HFFc6 (cell line): ENCODE measurements around the gene ZKSCAN8. TPM values are rescaled to one million over a fixed set of nuclear protein-coding genes. Genes with fewer than 3 reads are reported as not detected.
"Not testable (repeated sequence)": the region's sequence is repeated elsewhere in the genome, so short reads cannot be mapped to it uniquely, and the experiment has no call there.

ENCODE experiments used
- DNase-seq: peaks from one replicate; pipeline ENCODE4 v3.0.0-alpha.2; 2018
- H3K27ac Mint-ChIP-seq: 2 replicates; pipeline ENCODE4 v1.8.0; 2020; ENCODE audit warnings: mild to moderate bottlenecking, mixed read lengths
- H3K27me3 Mint-ChIP-seq: 2 replicates; pipeline ENCODE4 v1.8.0; 2021; ENCODE audit warnings: mild to moderate bottlenecking, moderate library complexity, mixed read lengths; ENCODE audit not compliant: insufficient read depth
- H3K36me3 Mint-ChIP-seq: 2 replicates; pipeline ENCODE4 v1.8.0; 2021; ENCODE audit warnings: low read depth, mixed read lengths
- H3K4me1 Mint-ChIP-seq: 2 replicates; pipeline ENCODE4 v1.8.0; 2020; ENCODE audit warnings: low read depth, mixed read lengths
- H3K4me3 Mint-ChIP-seq: 2 replicates; pipeline ENCODE4 v1.8.0; 2020; ENCODE audit warnings: mild to moderate bottlenecking, moderate library complexity, mixed read lengths
- H3K9me3 Mint-ChIP-seq: 2 replicates; pipeline ENCODE4 v1.8.0; 2020; ENCODE audit warnings: mild to moderate bottlenecking, mixed read lengths
- total RNA-seq, 6 experiments: library from RNA; stranded (reverse); fragmentation: NEBNext Ultra II Directional; extraction: Animal tissue kit (Norgen Biotek cat#: 25700); gene quantifications; 2 replicates in 1 of 6; 3 replicates in 5 of 6; pipeline ENCODE4 v1.2.3, GENCODE V29; 2021
- TF ChIP-seq, protein P1 (sequence below): fragments of 200-600 bp; sonication (generic); IDR thresholded peaks from 2 replicates; pipeline ENCODE4 v1.5.0; 2021; ENCODE audit warnings: antibody characterized with exemption, mild to moderate bottlenecking

The ZKSCAN8 gene
- total RNA-seq, 6 experiments from 2014 or later, result 13.2 to 15.3 (median 14.0) TPM

DNA sequence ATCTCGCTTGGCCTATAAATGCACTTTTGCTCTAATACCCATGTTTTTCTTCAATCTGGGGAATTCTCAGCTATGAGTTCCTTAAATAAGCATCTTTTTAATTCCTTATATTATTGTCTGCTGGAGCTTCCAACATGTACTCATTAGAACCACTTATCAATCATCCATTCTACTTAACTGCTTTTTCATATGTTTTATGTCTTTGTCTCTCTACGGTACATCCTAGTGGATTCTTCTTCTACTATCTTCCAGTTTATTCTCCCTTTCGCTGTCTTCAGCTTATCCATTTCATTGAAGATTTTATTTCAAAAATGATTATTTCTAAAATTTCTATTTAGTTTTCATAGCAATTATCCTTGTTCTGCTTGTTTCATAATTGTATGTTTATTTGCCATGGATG lies 29.7 kb upstream of the ZKSCAN8 start:
- TF ChIP-seq, protein P1, sequence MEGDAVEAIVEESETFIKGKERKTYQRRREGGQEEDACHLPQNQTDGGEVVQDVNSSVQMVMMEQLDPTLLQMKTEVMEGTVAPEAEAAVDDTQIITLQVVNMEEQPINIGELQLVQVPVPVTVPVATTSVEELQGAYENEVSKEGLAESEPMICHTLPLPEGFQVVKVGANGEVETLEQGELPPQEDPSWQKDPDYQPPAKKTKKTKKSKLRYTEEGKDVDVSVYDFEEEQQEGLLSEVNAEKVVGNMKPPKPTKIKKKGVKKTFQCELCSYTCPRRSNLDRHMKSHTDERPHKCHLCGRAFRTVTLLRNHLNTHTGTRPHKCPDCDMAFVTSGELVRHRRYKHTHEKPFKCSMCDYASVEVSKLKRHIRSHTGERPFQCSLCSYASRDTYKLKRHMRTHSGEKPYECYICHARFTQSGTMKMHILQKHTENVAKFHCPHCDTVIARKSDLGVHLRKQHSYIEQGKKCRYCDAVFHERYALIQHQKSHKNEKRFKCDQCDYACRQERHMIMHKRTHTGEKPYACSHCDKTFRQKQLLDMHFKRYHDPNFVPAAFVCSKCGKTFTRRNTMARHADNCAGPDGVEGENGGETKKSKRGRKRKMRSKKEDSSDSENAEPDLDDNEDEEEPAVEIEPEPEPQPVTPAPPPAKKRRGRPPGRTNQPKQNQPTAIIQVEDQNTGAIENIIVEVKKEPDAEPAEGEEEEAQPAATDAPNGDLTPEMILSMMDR, result no peak
- Mint-ChIP-seq H3K27me3 (no peaks in the 10 kb centered on the region; the same call in 1 of the 2 replicates), H3K27ac (no peak overlapping the region), H3K9me3 (no peaks in the 10 kb centered on the region), H3K4me1 (no peaks in the 10 kb centered on the region; the same call in 1 of the 2 replicates), H3K4me3 (no peak overlapping the region), H3K36me3 (peaks cover 22% of the 10 kb centered on the region)
- no peak for DNase-seq

GRCh38 chr6:28115799-28116198 lies 25.9 kb upstream of the ZKSCAN8 start:
- Mint-ChIP-seq H3K9me3 (no peaks in the 10 kb centered on the region), H3K4me3 (no peak overlapping the region), H3K27ac (no peak overlapping the region), H3K27me3 (no peaks in the 10 kb centered on the region; the same call in 1 of the 2 replicates), H3K4me1 (peaks cover 9% of the 10 kb centered on the region; the same call in 1 of the 2 replicates), H3K36me3 (peaks cover 38% of the 10 kb centered on the region)
- TF ChIP-seq, protein P1, result no peak
- no peak for DNase-seq

GRCh38 chr6:28117386-28118050 lies 24.2 kb upstream of the ZKSCAN8 start:
- Mint-ChIP-seq H3K27me3 (no peaks in the 10 kb centered on the region; the same call in 1 of the 2 replicates), H3K9me3 (no peaks in the 10 kb centered on the region), H3K27ac (no peak overlapping the region; the same call in 1 of the 2 replicates), H3K4me3 (no peak overlapping the region), H3K36me3 (peaks cover 44% of the 10 kb centered on the region), H3K4me1 (peaks cover 9% of the 10 kb centered on the region; the same call in 1 of the 2 replicates)
- no peak for DNase-seq
- TF ChIP-seq, protein P1, result peak; percentile 26; the same call in 1 of the 2 replicates

GRCh38 chr6:28118217-28118616 lies 23.5 kb upstream of the ZKSCAN8 start:
- Mint-ChIP-seq H3K36me3 (peaks cover 45% of the 10 kb centered on the region), H3K9me3 (no peaks in the 10 kb centered on the region), H3K4me3 (no peak overlapping the region), H3K27ac (no peak overlapping the region; the same call in 1 of the 2 replicates), H3K27me3 (no peaks in the 10 kb centered on the region; the same call in 1 of the 2 replicates), H3K4me1 (peaks cover 11% of the 10 kb centered on the region; the same call in 1 of the 2 replicates)
- TF ChIP-seq, protein P1, result no peak
- DNase-seq, result no peak

DNA sequence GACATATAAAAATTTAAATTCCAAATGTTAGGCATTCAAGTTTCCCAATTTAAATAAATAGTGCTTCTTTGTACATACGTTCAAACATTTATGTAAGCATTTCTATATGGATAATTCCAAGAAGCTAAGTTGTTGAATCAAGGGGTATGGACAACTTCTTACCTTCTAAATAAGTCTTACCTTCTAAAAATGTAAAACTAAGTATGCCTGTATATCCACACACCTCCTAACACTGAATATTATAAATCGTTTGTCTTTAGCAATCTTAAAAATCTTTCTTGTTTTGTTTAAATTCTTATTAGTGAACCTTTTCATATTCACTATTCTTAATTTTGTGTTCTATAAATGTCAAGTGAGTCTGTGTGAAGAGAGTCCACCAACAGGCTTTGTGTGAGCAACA lies 19.8 kb upstream of the ZKSCAN8 start:
- no peak overlapping the region for H3K4me3 Mint-ChIP-seq

DNA sequence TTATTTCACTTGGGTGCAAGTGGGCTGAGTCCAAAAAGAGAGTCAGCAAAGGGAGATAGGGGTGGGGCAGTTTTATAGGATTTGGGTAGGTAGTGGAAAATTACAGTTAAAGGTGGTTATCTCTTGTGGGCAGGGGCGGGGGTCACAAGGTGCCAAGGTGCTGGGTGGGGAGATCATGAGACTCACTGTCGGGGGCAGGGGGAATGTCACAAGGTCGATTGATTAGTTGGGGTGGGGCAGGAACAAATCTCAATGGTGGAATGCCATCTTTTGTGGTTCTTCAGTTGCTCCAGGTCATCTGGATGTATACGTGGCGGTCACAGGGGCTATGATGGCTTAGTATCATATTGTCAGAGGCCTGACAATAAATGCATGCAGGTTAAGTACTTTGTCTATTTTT lies 19.4 kb upstream of the ZKSCAN8 start:
- H3K27me3 Mint-ChIP-seq, H3K9me3 Mint-ChIP-seq, DNase-seq, H3K4me3 Mint-ChIP-seq, H3K27ac Mint-ChIP-seq: not testable (repeated sequence)
- peaks cover 47% of the 10 kb centered on the region for H3K4me1 Mint-ChIP-seq
- peaks cover 20% of the 10 kb centered on the region; the same call in 1 of the 2 replicates for H3K36me3 Mint-ChIP-seq

More for the DNA sequence above, 19.8 kb upstream of the ZKSCAN8 start:
- H3K4me1 Mint-ChIP-seq, result peaks cover 43% of the 10 kb centered on the region
- no peaks in the 10 kb centered on the region for H3K9me3 Mint-ChIP-seq
- TF ChIP-seq, protein P1, result no peak
- H3K27ac Mint-ChIP-seq, result no peak overlapping the region; the same call in 1 of the 2 replicates
- no peaks in the 10 kb centered on the region; the same call in 1 of the 2 replicates for H3K27me3 Mint-ChIP-seq
- H3K36me3 Mint-ChIP-seq, result peaks cover 24% of the 10 kb centered on the region; the same call in 1 of the 2 replicates
- DNase-seq, result no peak
